ENCODE results near the gene XDH.
A peak's percentile ranks its signal among the peaks of the same experiment; 100 is the strongest.

XDH gene

GRCh38 chr2:31401580-31401979 lies 13.0 kb downstream of the XDH start:
- Histone ChIP-seq H3K27me3 (ENCODE audit: insufficient read depth, low read length) (no peaks in the 10 kb centered on the region), H3K4me3 (ENCODE audit: low read length) (no peak overlapping the region), H3K9ac (ENCODE audit: low read depth, low read length) (no peak overlapping the region), H3K36me3 (ENCODE audit: insufficient read depth, low read depth, low read length) (no peaks in the 10 kb centered on the region), H3K27ac (ENCODE audit: low read length) (no peak overlapping the region), H3K4me1 (ENCODE audit: insufficient read depth, low read length) (peaks cover 10% of the 10 kb centered on the region), H3K9me3 (ENCODE audit: insufficient read depth, low read depth, low read length) (no peaks in the 10 kb centered on the region)

GRCh38 chr2:31398881-31399280 lies 15.7 kb downstream of the XDH start:
- Histone ChIP-seq H3K9me3 (ENCODE audit: insufficient read depth, low read depth, low read length) (no peaks in the 10 kb centered on the region), H3K36me3 (ENCODE audit: insufficient read depth, low read depth, low read length) (no peaks in the 10 kb centered on the region), H3K4me3 (ENCODE audit: low read length) (no peak overlapping the region), H3K27ac (ENCODE audit: low read length) (no peak overlapping the region), H3K27me3 (ENCODE audit: insufficient read depth, low read length) (no peaks in the 10 kb centered on the region), H3K9ac (ENCODE audit: low read depth, low read length) (no peak overlapping the region), H3K4me1 (ENCODE audit: insufficient read depth, low read length) (peaks cover 10% of the 10 kb centered on the region)

GRCh38 chr2:31397094-31397493 lies 17.4 kb downstream of the XDH start:
- H3K9me3 ChIP-seq (ENCODE audit: insufficient read depth, low read depth, low read length), result no peaks in the 10 kb centered on the region
- H3K36me3 ChIP-seq (ENCODE audit: insufficient read depth, low read depth, low read length), result no peaks in the 10 kb centered on the region
- peaks cover 10% of the 10 kb centered on the region for H3K4me1 ChIP-seq (ENCODE audit: insufficient read depth, low read length)
- no peaks in the 10 kb centered on the region for H3K27me3 ChIP-seq (ENCODE audit: insufficient read depth, low read length)
- H3K4me3 ChIP-seq (ENCODE audit: low read length), result no peak overlapping the region
- no peak overlapping the region for H3K9ac ChIP-seq (ENCODE audit: low read depth, low read length)
- no peak overlapping the region for H3K27ac ChIP-seq (ENCODE audit: low read length)

- H3K9ac ChIP-seq (ENCODE audit: low read depth, low read length), result no peak overlapping the region
- H3K27ac ChIP-seq (ENCODE audit: low read length), result no peak overlapping the region
- H3K4me1 ChIP-seq (ENCODE audit: insufficient read depth, low read length), result no peaks in the 10 kb centered on the region
- H3K27me3 ChIP-seq (ENCODE audit: insufficient read depth, low read length), result no peaks in the 10 kb centered on the region
- H3K36me3 ChIP-seq (ENCODE audit: insufficient read depth, low read depth, low read length), result no peaks in the 10 kb centered on the region
- no peak overlapping the region for H3K4me3 ChIP-seq (ENCODE audit: low read length)
- H3K9me3 ChIP-seq (ENCODE audit: insufficient read depth, low read depth, low read length), result no peaks in the 10 kb centered on the region
These were observed 24.2 kb downstream of the XDH start for GRCh38 chr2:31390324-31390723.

GRCh38 chr2:31388736-31389135 lies 25.8 kb downstream of the XDH start:
- Histone ChIP-seq H3K27me3 (ENCODE audit: insufficient read depth, low read length) (no peaks in the 10 kb centered on the region), H3K36me3 (ENCODE audit: insufficient read depth, low read depth, low read length) (no peaks in the 10 kb centered on the region), H3K27ac (ENCODE audit: low read length) (no peak overlapping the region), H3K9me3 (ENCODE audit: insufficient read depth, low read depth, low read length) (no peaks in the 10 kb centered on the region), H3K4me1 (ENCODE audit: insufficient read depth, low read length) (peaks cover 5% of the 10 kb centered on the region), H3K4me3 (ENCODE audit: low read length) (no peak overlapping the region), H3K9ac (ENCODE audit: low read depth, low read length) (no peak overlapping the region)

- H3K9ac ChIP-seq (ENCODE audit: low read depth, low read length), result no peak overlapping the region
- peaks cover 11% of the 10 kb centered on the region for H3K4me1 ChIP-seq (ENCODE audit: insufficient read depth, low read length)
- H3K27me3 ChIP-seq (ENCODE audit: insufficient read depth, low read length), result no peaks in the 10 kb centered on the region
- no peak overlapping the region for H3K27ac ChIP-seq (ENCODE audit: low read length)
- no peak overlapping the region for H3K4me3 ChIP-seq (ENCODE audit: low read length)
- H3K9me3 ChIP-seq (ENCODE audit: insufficient read depth, low read depth, low read length), result no peaks in the 10 kb centered on the region
- H3K36me3 ChIP-seq (ENCODE audit: insufficient read depth, low read depth, low read length), result no peaks in the 10 kb centered on the region
These were observed 26.7 kb downstream of the XDH start for GRCh38 chr2:31387850-31388249.

GRCh38 chr2:31386648-31387047 lies 27.9 kb downstream of the XDH start:
- Histone ChIP-seq H3K9me3 (ENCODE audit: insufficient read depth, low read depth, low read length) (no peaks in the 10 kb centered on the region), H3K4me1 (ENCODE audit: insufficient read depth, low read length) (peaks cover 21% of the 10 kb centered on the region), H3K27me3 (ENCODE audit: insufficient read depth, low read length) (no peaks in the 10 kb centered on the region), H3K27ac (ENCODE audit: low read length) (no peak overlapping the region), H3K36me3 (ENCODE audit: insufficient read depth, low read depth, low read length) (no peaks in the 10 kb centered on the region), H3K4me3 (ENCODE audit: low read length) (no peak overlapping the region), H3K9ac (ENCODE audit: low read depth, low read length) (no peak overlapping the region)

- Histone ChIP-seq H3K27ac (ENCODE audit: low read length) (no peak overlapping the region), H3K4me3 (ENCODE audit: low read length) (no peak overlapping the region), H3K4me1 (ENCODE audit: insufficient read depth, low read length) (peaks cover 24% of the 10 kb centered on the region), H3K9me3 (ENCODE audit: insufficient read depth, low read depth, low read length) (no peaks in the 10 kb centered on the region), H3K9ac (ENCODE audit: low read depth, low read length) (no peak overlapping the region), H3K27me3 (ENCODE audit: insufficient read depth, low read length) (no peaks in the 10 kb centered on the region), H3K36me3 (ENCODE audit: insufficient read depth, low read depth, low read length) (no peaks in the 10 kb centered on the region)
These were observed 28.4 kb downstream of the XDH start for GRCh38 chr2:31386172-31386571.

GRCh38 chr2:31384771-31385276 lies 29.7 kb downstream of the XDH start:
- H3K36me3 ChIP-seq (ENCODE audit: insufficient read depth, low read depth, low read length), result no peaks in the 10 kb centered on the region; the same call in 1 of the 2 replicates
- H3K9me3 ChIP-seq (ENCODE audit: insufficient read depth, low read depth, low read length), result no peaks in the 10 kb centered on the region
- no peaks in the 10 kb centered on the region for H3K27me3 ChIP-seq (ENCODE audit: insufficient read depth, low read length)
- peaks cover 24% of the 10 kb centered on the region for H3K4me1 ChIP-seq (ENCODE audit: insufficient read depth, low read length)
- H3K9ac ChIP-seq (ENCODE audit: low read depth, low read length), result no peak overlapping the region
- H3K4me3 ChIP-seq (ENCODE audit: low read length), result no peak overlapping the region
- no peak overlapping the region for H3K27ac ChIP-seq (ENCODE audit: low read length)

- Histone ChIP-seq H3K36me3 (ENCODE audit: insufficient read depth, low read depth, low read length) (no peaks in the 10 kb centered on the region; the same call in 1 of the 2 replicates), H3K27me3 (ENCODE audit: insufficient read depth, low read length) (no peaks in the 10 kb centered on the region), H3K4me1 (ENCODE audit: insufficient read depth, low read length) (peaks cover 24% of the 10 kb centered on the region), H3K27ac (ENCODE audit: low read length) (no peak overlapping the region), H3K9ac (ENCODE audit: low read depth, low read length) (no peak overlapping the region), H3K9me3 (ENCODE audit: insufficient read depth, low read depth, low read length) (no peaks in the 10 kb centered on the region), H3K4me3 (ENCODE audit: low read length) (no peak overlapping the region)
These were observed 30.2 kb downstream of the XDH start for GRCh38 chr2:31384351-31384750.

GRCh38 chr2:31383471-31384153 lies 30.9 kb downstream of the XDH start:
- H3K4me3 ChIP-seq (ENCODE audit: low read length), result no peak overlapping the region
- no peaks in the 10 kb centered on the region for H3K27me3 ChIP-seq (ENCODE audit: insufficient read depth, low read length)
- H3K36me3 ChIP-seq (ENCODE audit: insufficient read depth, low read depth, low read length), result no peaks in the 10 kb centered on the region; the same call in 1 of the 2 replicates
- H3K4me1 ChIP-seq (ENCODE audit: insufficient read depth, low read length), result peaks cover 24% of the 10 kb centered on the region
- H3K9ac ChIP-seq (ENCODE audit: low read depth, low read length), result no peak overlapping the region
- H3K27ac ChIP-seq (ENCODE audit: low read length), result no peak overlapping the region
- H3K9me3 ChIP-seq (ENCODE audit: insufficient read depth, low read depth, low read length), result no peaks in the 10 kb centered on the region

- H3K9ac ChIP-seq (ENCODE audit: low read depth, low read length), result peak overlapping the region; percentile 17; the same call in 1 of the 2 replicates
- H3K27ac ChIP-seq (ENCODE audit: low read length), result no peak overlapping the region
- H3K4me1 ChIP-seq (ENCODE audit: insufficient read depth, low read length), result peaks cover 24% of the 10 kb centered on the region
- no peaks in the 10 kb centered on the region for H3K27me3 ChIP-seq (ENCODE audit: insufficient read depth, low read length)
- no peak overlapping the region; the same call in 1 of the 2 replicates for H3K4me3 ChIP-seq (ENCODE audit: low read length)
- no peaks in the 10 kb centered on the region for H3K9me3 ChIP-seq (ENCODE audit: insufficient read depth, low read depth, low read length)
- no peaks in the 10 kb centered on the region; the same call in 1 of the 2 replicates for H3K36me3 ChIP-seq (ENCODE audit: insufficient read depth, low read depth, low read length)
These were observed 32.0 kb downstream of the XDH start for GRCh38 chr2:31382452-31383120.
